Heart left ventricle (tissue), 13 donors: ENCODE results near the gene SAMD4B.

Experiments
- POLR2A ChIP-seq, 2 donors: fragments of 450-650 bp; IDR thresholded peaks; one replicate each; pipeline ENCODE4 v1.6.1; 2017; ENCODE audit warnings: antibody characterized with exemption in 2 of 2, mild to moderate bottlenecking in 2 of 2, moderate library complexity in 2 of 2
- TF ChIP-seq, protein P1 (sequence below), 12 donors: fragments of 200-600 bp; sonication (generic) in 4 of 12; IDR thresholded peaks; one replicate each; pipeline versions ENCODE4 v1.5.0 to v1.8.0; 2018 to 2022; ENCODE audit warnings: antibody characterized with exemption in 12 of 12, mild to moderate bottlenecking in 5 of 12
- donor health status: ischemic (EF 13 %, LVEDD 7.1; RV severe dilation, severe dysfunction).
- donor health status: DM: no; HTN: yes; CAD: no.
- donor health status: DM: no; HTN: no; CAD: no.
- donor health status: ischemic (EF 25% LVEDD 6.9; RV normal size, moderate dysfunction).
- donor health status: ischemic (EF 25% LVEDD 5.7; RV mildly dilated, moderate dysfunction).
- donor health status: ischemic (EF 35%, LVEDD 5.7; RV mildly dilated, moderate dysfunction).
- donor health status: nonischemic (EF 11% LVEDD 7.7; RV severe dilation, severe dysfunction).
- donor health status: DM: yes; HTN: yes; CAD: no.
- donor health status: PGD.
- donor health status: ischemic (EF 29% LVEDD 5.4; RV normal size, mild dysfunction).
- donor health status: nonischemic (EF 23%, LVEDD 6.1; RV moderate dilation, normal function).

DNA sequence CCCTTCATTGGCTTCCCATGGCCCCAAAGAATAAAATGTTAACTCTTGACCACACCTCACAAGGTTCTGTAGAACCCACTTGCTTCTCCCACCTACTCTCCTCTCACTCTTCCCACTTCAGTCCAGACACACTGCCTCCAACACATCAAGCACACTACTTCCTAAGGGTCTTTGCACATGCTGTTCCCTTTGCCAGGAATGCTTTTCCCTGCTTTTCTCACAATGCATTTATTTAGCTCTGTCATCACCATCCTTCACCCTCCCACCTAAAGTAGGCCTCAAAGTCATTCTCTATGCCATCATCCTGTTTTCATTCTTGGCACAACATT, 38.1 kb upstream of the SAMD4B start:
- TF ChIP-seq, protein P1, sequence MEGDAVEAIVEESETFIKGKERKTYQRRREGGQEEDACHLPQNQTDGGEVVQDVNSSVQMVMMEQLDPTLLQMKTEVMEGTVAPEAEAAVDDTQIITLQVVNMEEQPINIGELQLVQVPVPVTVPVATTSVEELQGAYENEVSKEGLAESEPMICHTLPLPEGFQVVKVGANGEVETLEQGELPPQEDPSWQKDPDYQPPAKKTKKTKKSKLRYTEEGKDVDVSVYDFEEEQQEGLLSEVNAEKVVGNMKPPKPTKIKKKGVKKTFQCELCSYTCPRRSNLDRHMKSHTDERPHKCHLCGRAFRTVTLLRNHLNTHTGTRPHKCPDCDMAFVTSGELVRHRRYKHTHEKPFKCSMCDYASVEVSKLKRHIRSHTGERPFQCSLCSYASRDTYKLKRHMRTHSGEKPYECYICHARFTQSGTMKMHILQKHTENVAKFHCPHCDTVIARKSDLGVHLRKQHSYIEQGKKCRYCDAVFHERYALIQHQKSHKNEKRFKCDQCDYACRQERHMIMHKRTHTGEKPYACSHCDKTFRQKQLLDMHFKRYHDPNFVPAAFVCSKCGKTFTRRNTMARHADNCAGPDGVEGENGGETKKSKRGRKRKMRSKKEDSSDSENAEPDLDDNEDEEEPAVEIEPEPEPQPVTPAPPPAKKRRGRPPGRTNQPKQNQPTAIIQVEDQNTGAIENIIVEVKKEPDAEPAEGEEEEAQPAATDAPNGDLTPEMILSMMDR (IDR thresholded peaks at IDR 0.05): no peak
- TF ChIP-seq POLR2A (IDR thresholded peaks at IDR 0.05): no peak
